HPDE6-E6E7 (cell line): Measurements from ENCODE around the gene NDUFB1.

ENCODE experiments used
- DNase-seq: peaks from one replicate; pipeline ENCODE4 v3.0.0; 2011; ENCODE audit warnings: missing footprints; ENCODE audit errors: extremely low spot score

Gene NDUFB1

GRCh38 chr14:92121670-92122350 lies at the start of gene NDUFB1, which contains the start of gene CPSF2:
Gene NDUFB1, minus strand, starts transcription at chr14:92121706. Its CDS starts 4,069 bp downstream, at chr14:92117637.
Gene CPSF2, plus strand, starts transcription at chr14:92121969. Its CDS starts 9,016 bp downstream, at chr14:92130985.
- peak; percentile 94 for DNase-seq

GRCh38 chr14:92164958-92165357 lies 43.5 kb upstream of the NDUFB1 start:
- DNase-seq, result no peak

- DNase-seq, result no peak
Measured at GRCh38 chr14:92161521-92161920, 40.0 kb upstream of the NDUFB1 start.

- DNase-seq, result peak; percentile 55
Measured at GRCh38 chr14:92160619-92161018, 39.1 kb upstream of the NDUFB1 start.

GRCh38 chr14:92154283-92154942 lies 32.9 kb upstream of the NDUFB1 start:
- DNase-seq, result no peak

GRCh38 chr14:92153581-92153980 lies 32.1 kb upstream of the NDUFB1 start:
- DNase-seq, result no peak

GRCh38 chr14:92144708-92145107 lies 23.2 kb upstream of the NDUFB1 start:
- no peak for DNase-seq

- DNase-seq, result no peak
Measured at GRCh38 chr14:92143962-92144361, 22.5 kb upstream of the NDUFB1 start.

GRCh38 chr14:92143309-92143708 lies 21.8 kb upstream of the NDUFB1 start:
- DNase-seq, result no peak

GRCh38 chr14:92135269-92135668 lies 13.8 kb upstream of the NDUFB1 start:
- DNase-seq, result no peak

GRCh38 chr14:92134456-92134855 lies 12.9 kb upstream of the NDUFB1 start:
- DNase-seq, result no peak

- no peak for DNase-seq
Measured at GRCh38 chr14:92122761-92123160, 1.3 kb upstream of the NDUFB1 start.

- DNase-seq, result peak; percentile 7
Measured at GRCh38 chr14:92122351-92122677, 808 bp upstream of the NDUFB1 start.

GRCh38 chr14:92121207-92121669 lies 268 bp downstream of the NDUFB1 start:
- peak; percentile 43 for DNase-seq

GRCh38 chr14:92109490-92109889 lies 12.0 kb downstream of the NDUFB1 start:
- no peak for DNase-seq

GRCh38 chr14:92108345-92109254 lies 12.9 kb downstream of the NDUFB1 start:
- DNase-seq, result no peak

- peak; percentile 100 for DNase-seq
Measured at GRCh38 chr14:92106143-92106926, 15.2 kb downstream of the NDUFB1 start, which contains the start of gene ATXN3. Gene ATXN3, minus strand, starts transcription at chr14:92106582. Its CDS starts 30 bp downstream, at chr14:92106552.

GRCh38 chr14:92105893-92106142 lies 15.7 kb downstream of the NDUFB1 start:
- DNase-seq, result no peak

- DNase-seq, result peak; percentile 14
Measured at GRCh38 chr14:92105073-92105892, 16.2 kb downstream of the NDUFB1 start.

GRCh38 chr14:92103363-92103989 lies 18.0 kb downstream of the NDUFB1 start:
- DNase-seq, result no peak
